Activated CD8-positive, alpha-beta memory T cell treated with anti-CD3 and anti-CD28 coated beads for 4 hours (primary cell): ENCODE measurements around the gene GRWD1.

ENCODE experiments used
- DNase-seq, 2 donors: peaks; one replicate each; pipeline ENCODE4 v3.0.0-alpha.2; 2020; ENCODE audit warnings: low read depth in 2 of 2

The GRWD1 gene

DNA sequence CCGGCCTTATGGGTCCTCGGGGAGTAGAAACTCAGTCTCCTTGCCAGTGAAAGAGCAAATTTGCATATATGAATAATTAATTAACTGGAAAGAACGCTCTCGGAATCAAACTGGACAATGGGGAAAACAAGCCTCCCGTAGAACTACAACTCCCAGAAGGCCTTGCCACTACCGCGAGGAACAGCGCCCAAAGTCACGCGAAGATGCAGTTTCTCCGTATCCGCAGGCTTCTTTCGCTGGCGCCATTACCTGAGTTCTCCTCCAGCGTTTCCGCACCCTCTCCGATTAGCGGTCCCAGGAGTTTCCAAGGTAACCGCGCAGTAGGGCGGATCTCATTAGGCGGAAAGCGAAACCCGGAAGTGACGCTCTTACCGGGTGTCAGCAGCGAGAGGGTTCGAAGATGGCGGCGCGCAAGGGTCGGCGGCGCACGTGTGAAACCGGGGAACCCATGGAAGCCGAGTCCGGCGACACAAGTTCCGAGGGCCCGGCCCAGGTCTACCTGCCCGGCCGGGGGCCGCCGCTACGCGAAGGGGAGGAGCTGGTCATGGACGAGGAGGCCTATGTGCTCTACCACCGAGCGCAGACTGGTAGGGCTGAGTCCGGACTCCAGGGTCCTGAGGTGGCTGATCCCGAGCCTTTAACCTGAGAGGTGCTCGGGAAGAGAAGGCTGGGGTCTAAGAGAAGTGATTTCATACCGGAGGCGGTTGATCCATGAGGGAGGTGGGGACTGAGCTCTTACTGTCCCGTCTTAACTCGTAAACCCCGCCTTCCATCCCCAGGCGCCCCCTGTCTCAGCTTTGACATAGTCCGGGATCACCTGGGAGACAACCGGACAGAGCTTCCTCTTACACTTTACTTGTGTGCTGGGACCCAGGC, at the start of gene GRWD1:
GRWD1 (plus strand) TSS at position 378 of the 876 bp plus-strand sequence; CDS start at position 401, 23 bp downstream.
- peak; percentile 86 to 92 for DNase-seq

- no peak for DNase-seq
Measured at GRCh38 chr19:48396016-48396823, 49.6 kb upstream of the GRWD1 start.

DNA sequence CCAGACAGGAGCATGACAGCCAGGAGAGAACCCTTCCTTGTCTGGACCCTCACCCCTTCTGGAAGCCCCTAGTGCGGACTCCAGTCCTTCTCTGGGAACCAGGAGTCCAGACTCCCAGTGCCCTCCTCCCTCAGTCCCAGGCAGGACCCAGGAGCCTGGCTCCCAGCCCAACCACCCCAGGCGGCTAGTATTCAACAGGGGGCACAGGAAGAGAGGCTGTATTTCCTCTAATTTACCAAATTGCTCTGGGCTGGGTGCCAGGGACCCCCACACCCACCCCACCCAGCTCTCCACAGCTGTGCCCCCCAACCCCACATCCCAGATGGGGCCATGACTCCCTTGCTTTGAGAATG, 49.0 kb upstream of the GRWD1 start:
- no peak for DNase-seq

DNA sequence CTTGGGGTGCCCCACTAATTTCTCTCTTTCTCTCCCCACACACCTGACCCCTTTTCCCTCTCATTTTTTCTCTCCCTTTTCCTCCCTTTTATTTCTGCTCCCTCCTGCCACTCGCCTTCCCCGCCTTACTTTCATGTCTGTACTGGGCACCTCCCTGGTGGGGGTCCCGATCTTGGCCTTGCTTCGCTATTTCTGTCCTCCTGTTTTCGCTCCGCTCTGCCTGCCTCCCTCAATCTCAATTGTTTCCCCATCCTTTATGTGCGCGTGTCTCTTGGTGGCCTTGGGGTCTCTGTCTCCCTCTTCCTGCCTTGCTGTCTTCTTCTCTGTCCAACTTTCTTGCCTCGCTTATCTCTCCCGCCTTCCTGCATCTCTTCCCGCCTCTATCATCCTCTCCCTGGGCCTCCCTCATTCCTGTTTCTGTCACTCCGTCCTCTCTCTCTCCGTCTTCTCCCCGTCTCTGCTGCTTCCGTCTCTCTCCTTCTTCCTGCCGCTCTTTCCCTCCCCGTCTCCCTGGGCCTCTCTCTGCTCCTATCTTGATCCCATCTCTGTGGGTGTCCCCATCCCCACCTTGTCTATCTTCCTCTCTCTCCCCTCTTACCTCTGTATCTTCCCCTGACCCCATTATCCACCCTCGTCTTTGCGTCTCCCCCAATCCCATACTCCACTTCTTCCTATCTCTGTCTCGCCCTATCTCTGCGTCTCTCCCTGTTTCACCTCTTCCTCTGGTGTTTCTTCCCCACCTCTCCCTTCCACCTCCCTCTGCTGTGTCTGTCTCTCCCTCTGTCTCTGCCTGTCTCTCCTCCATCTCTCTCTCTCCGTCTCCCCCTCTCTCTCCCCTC, 48.3 kb upstream of the GRWD1 start:
- no peak for DNase-seq

GRCh38 chr19:48398102-48398374, 47.7 kb upstream of the GRWD1 start:
- no peak for DNase-seq

GRCh38 chr19:48398375-48399235, 47.2 kb upstream of the GRWD1 start:
- DNase-seq = peak; percentile 56 to 61

GRCh38 chr19:48400018-48400742, 45.6 kb upstream of the GRWD1 start:
- DNase-seq = no peak

GRCh38 chr19:48401287-48401686, 44.5 kb upstream of the GRWD1 start:
- no peak for DNase-seq

- peak in 1 of 2 donors; percentile 42 for DNase-seq
Measured at GRCh38 chr19:48403606-48404005, 42.2 kb upstream of the GRWD1 start.

- DNase-seq = no peak
Measured at GRCh38 chr19:48405010-48405659, 40.6 kb upstream of the GRWD1 start.

- DNase-seq = no peak
Measured at GRCh38 chr19:48405850-48406249, 39.9 kb upstream of the GRWD1 start.

DNA sequence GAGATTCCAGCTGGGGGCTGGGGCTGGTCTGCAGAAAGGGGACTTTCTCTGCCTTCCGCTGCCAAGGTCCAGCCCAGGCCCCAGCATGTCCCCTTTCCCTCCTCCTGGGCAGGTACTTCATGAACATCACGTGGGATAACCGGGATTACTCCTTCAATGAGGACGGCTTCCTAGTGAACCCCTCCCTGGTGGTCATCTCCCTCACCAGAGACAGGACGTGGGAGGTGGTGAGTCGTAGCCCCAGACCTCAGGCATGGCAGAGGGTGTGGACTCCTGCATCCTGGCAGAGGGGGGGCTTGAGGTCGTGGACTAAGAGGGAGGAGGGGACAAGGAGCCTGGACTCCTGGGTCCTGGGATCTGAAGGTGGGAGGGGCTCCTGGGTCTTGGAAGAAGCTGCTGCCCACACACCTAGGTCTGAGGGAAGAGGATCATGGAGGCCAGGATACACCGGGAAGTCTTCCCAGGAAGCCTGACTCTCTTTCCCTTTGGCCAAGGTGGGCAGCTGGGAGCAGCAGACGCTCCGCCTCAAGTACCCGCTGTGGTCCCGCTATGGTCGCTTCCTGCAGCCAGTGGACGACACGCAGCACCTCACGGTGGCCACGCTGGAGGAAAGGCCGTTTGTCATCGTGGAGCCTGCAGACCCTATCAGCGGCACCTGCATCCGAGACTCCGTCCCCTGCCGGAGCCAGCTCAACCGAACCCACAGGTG, 31.8 kb upstream of the GRWD1 start:
- DNase-seq = no peak

DNA sequence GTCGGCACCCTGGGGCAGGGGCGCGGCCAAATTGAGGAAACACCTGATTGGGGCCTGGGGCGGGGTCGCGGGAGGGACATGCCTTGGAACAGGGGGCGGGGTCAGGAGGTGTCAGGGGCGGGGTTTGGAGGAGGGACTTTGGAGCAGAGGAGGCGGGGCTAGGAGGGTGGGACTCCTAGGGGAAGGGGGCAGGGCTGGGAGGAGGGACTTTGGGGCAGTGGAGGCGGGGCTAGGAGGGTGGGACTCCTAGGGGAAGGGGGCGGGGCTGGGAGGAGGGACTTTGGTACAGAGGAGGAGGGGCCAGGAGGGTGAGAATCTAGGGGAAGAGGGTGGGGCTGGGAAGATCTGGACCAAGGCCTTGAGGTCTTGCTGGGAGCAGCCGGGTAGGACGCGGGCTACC, 30.4 kb upstream of the GRWD1 start:
- DNase-seq = peak in 1 of 2 donors; percentile 41

- no peak for DNase-seq
Measured at GRCh38 chr19:48415806-48416221, 30.0 kb upstream of the GRWD1 start.

DNA sequence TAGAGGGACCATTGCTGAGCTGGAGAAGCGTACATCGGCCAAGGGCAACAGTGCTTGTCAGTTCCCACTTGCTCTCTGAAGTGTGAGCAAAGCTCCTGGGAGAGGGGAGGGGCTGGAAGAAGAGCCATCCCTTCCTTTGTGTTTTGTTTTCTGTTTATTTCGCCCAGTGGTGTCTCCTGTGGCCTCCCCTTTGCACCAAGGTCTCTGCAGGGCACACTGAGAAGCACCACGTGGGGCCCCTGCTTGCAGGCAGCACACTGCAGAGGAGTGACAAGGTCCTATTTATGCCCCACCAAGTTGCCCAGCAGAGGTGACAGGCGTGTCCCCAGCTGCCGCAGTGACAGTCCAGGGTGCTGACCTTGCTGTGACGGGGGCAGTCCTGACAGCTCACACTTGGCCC, 28.4 kb upstream of the GRWD1 start:
- no peak for DNase-seq

- no peak for DNase-seq
Measured at GRCh38 chr19:48418317-48419064, 27.3 kb upstream of the GRWD1 start.

GRCh38 chr19:48419158-48419920, 26.4 kb upstream of the GRWD1 start:
- peak; percentile 40 to 51 for DNase-seq

DNA sequence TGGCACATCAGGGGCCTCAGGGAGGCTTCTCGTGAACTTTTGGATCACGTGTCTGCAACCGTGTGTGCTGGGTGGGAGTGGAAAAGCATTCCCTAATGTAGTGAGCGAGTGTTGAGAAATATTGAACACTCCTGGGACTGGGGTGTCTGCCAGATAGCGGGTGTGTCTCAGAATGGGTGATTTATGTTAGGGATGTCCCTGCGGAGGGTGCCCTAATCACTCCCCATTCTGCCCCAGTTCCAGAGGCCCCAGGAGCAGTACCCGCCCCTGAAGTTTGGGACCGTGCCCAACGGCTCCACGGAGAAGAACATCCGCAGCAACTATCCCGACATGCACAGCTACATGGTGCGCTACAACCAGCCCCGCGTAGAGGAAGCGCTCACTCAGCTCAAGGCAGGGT, 24.2 kb upstream of the GRWD1 start:
- no peak for DNase-seq
